ENCODE data around the gene MEIS1.

GRCh38 chr2:66570471-66570870 is 135.5 kb downstream of the MEIS1 start:
- TF ChIP-seq CTCF (IDR thresholded peaks at IDR 0.05): no peak
- TF ChIP-seq POLR2AphosphoS5 (IDR thresholded peaks at IDR 0.05): no peak
